GM10847 (cell line): ENCODE results near the gene PIK3R5.

Experiments used
- POLR2A ChIP-seq: IDR thresholded peaks from 2 replicates; pipeline ENCODE4 v1.6.1; 2011; ENCODE audit not compliant: insufficient read length; ENCODE audit errors: extremely low read depth

Gene PIK3R5

DNA sequence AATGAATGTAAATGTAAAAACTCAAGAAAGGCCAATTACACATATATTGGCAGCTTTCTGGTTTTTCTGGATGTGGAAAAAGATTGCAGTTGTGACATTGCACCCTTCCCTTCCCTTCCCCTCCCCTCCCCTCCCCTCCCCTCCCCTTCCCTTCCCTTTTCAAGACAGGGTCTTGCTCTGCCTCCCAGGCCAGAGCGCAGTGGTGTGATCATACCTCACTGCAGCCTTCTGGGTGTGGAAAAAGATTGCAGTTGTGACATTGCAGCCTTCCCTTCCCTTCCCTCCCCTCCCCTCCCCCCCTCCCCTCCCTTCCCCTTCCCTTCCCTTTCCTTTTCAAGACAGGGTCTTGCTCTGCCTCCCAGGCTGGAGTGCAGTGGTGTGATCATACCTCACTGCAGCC, 41.7 kb downstream of the PIK3R5 start:
- no peak for TF ChIP-seq POLR2A

DNA sequence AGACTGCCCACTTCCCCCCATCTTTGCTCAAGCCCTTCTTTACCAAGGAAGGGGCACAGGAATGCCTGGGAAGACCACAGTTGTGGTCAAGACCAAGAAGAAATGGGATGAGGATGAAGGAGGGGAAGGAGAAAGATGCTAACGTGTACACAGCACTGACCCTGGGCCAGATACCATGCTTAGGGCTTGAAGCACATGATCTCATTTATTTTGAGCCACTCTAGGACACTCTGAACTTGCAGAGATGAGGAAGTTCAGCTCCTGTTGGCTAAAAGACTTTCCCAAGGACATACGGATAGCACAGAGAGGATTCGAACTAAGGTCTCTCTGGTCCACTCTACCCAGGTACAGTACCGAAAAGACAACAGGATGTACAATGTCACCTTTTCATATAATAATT, 42.6 kb downstream of the PIK3R5 start:
- no peak for TF ChIP-seq POLR2A

- TF ChIP-seq POLR2A, result no peak
These were observed 43.1 kb downstream of the PIK3R5 start for GRCh38 chr17:8922451-8922850.

DNA sequence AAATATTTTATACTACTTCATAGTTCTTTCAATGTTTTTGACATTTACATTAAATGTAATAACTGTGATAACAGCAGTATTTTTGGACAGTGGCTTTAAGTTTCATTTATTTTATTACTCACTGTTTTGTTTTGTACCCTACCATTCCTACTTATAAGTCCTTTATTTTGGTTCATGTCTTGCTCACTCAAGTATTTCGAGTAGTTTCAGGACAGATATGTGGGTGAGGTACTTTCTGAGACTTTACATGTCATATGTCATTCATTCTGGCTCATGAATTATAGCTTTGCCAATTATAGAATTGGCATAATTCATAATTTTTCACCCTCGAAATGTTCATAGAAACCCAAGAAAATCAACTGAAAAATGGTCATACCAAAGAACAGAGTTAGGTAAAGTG, 44.4 kb downstream of the PIK3R5 start:
- no peak for TF ChIP-seq POLR2A

- TF ChIP-seq POLR2A, result no peak
These were observed 46.6 kb downstream of the PIK3R5 start for GRCh38 chr17:8918807-8919465.

GRCh38 chr17:8916466-8916865, 49.0 kb downstream of the PIK3R5 start:
- TF ChIP-seq POLR2A, result no peak

- TF ChIP-seq POLR2A, result no peak
These were observed 51.0 kb downstream of the PIK3R5 start for GRCh38 chr17:8914554-8914953.

- no peak for TF ChIP-seq POLR2A
These were observed 51.6 kb downstream of the PIK3R5 start for GRCh38 chr17:8913879-8914278.

DNA sequence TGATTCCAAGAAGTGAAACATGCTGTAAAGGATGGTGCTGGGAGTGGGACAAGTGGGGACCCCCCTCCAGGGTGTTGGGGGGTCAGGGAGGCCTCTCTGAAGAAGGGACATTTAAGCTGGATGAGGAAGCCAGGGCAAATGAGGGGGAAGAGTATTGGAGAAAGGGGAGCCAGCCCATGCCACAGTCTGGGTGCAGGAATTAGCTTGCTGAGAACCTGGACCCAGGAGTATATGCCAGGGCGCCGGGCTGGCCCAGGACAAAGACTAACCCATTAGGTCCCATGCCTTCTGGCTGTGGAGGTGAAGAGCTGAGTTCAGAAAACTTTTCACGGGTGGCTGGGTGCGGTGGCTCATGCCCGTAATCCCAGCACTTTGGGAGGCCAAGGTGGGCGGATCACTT, 52.4 kb downstream of the PIK3R5 start:
- TF ChIP-seq POLR2A, result no peak

- no peak for TF ChIP-seq POLR2A
These were observed 53.2 kb downstream of the PIK3R5 start for GRCh38 chr17:8912084-8912981.

DNA sequence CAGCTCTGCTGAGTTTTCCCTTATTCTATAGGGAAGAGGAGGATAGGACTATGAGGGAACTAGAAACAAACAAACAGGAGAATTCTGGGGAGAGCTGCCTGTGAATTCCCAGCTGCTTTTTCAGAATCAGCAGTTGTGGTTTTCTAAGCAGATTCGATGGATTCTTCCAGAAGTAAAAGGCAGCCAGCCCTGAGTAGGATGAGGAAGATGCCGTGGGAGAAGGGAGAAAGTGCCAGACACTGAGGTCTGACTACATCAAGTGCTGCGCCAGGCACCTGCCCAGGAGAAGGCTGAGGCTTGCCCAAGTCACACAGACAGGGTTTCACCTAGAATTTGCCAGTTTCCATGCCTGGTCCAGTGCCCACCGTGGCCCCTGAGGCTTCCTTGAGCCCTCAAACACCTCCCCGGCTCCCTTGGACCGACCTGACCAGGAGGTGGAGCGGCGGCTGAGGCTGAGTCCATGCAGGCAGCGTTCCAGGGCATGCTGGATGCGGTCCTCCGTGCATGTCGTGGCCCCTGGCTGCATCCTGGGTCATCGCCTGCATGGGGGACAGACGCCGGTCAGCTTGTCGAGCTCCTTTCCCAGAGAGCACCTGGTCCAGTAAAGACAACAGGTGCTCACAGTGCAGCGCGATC, 54.4 kb downstream of the PIK3R5 start:
- no peak for TF ChIP-seq POLR2A

DNA sequence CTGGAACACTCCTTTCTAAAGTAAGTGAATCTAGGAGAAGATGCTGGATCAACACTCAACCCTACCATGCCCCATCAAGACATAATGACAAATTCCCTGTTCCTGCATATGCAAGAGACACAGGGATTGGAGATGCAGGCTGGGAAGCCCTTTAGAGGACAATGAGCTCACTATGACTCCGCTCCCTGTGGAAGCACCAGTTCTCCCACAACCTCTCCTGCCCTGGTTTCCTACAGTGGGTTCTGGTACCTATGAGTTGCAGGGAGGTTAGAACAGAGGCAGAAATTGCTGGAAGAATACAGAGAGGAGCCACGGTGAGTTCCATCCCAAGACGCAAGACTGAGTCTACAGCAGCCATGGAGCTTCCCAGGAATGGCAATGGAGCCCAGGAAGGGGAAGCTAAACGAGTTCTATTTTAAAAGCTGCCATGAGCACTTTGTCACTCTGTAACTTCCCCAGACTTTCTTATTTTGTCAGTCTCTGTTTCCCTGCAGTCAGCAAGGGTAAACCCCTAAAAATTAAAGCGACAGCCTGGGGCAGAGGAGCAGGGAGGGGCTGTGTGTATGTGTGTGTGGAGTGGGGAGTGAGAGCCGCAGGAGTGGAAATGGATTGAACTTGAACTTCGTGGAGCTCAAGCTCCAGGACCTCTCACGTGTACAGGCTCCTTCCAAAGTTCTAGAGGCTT, 55.8 kb downstream of the PIK3R5 start:
- TF ChIP-seq POLR2A, result no peak

GRCh38 chr17:8905331-8905730, 60.2 kb downstream of the PIK3R5 start:
- no peak for TF ChIP-seq POLR2A

DNA sequence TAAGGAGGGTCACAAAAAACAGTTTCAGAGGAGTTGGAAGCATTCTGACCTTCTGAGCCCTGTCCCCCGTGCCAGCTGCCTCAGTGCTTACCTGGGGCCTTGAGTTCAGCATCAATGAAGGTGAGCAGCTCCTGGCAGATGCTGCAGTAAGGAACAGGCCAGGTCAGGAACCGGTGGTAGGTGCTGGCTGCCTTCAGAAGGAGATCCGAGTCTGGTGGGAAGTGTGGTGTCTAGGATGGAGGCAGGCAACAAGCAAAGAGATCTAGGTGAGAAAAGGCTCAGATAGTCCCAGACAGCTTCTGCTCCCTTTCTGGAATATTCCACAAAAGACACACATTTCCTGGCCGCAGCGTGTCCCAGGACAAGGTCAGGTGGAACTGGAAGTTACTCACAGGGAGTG, 60.8 kb downstream of the PIK3R5 start:
- no peak for TF ChIP-seq POLR2A

DNA sequence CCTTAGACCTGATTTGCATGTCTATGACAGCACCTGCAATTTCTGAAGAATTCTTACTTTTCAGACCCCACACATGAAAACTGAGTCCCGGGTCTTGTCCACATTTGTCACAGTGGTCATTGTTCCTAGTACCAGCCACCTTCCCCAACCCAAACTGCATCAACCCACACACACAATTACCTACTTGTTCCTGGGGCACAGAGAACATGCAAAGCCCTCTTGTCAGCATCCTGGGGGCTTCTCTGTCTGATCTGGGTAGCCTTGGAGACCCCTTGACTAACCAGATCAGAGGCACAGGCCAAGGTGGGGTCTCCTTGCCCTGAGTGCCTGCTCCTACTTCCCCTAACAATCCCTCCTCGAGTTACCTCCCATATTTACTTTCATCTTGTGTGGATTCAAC, 61.3 kb downstream of the PIK3R5 start:
- TF ChIP-seq POLR2A, result no peak
